Measurements from ENCODE around the gene RNF157. TPM values are rescaled to one million over a fixed set of nuclear protein-coding genes. Genes with fewer than 3 reads are reported as not detected.
"Not testable (repeated sequence)": the region's sequence is repeated elsewhere in the genome, so short reads cannot be mapped to it uniquely, and the experiment has no call there.

Gene RNF157
- total RNA-seq, 4 donors from 2014 or later, result 1.7 to 6.6 (median 4.7) TPM

DNA sequence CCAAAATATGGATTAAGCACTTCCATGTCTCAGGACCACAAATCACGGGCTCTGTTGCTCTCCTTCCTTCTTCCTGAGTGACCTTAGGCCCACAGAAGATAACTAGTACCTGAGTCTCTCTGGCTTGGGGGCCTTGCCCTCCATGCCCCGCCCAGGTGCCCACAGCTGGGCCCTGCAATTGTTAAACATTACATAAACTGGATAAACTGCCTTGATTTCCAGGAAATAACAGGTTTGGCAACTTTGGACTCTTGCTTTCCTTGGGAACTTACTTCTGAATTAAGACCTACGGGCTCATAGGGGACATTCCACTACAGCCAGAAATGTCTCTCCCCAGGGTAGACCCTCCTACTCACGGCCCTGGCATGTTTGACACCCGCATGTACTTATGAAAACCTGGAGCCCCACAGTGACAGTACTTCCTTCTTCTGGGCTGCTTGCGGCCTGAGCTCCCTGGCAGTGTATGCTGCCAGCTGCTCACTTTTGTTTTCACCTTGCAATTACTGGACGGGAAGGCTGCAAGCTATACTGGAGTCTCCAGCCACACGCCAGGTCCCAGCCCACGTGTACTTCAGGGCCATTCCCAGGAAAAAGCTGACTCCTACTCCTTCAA, 22.5 kb upstream of the RNF157 start:
- Histone ChIP-seq H3K4me3 (replicated peaks in 1 of 3) (no peak overlapping the region), H3K27me3 (no peaks in the 10 kb centered on the region), H3K4me1 (peaks cover 20 to 50% of the 10 kb centered on the region in 2 donors), H3K36me3 (no peaks in the 10 kb centered on the region), H3K27ac (peak overlapping the region; percentile 31 to 66 (median 54)), H3K9me3 (no peaks in the 10 kb centered on the region)
- intact Hi-C loops (cut with DNase I), result no loop called here
- WGBS, 2 donors, result 31 to 35% methylated on average over 9 of the region's 9 CpGs
- peak; percentile 41 to 53 for DNase-seq
- TF ChIP-seq POLR2A (IDR thresholded peaks at IDR 0.05), result no peak
- TF ChIP-seq, protein P1, sequence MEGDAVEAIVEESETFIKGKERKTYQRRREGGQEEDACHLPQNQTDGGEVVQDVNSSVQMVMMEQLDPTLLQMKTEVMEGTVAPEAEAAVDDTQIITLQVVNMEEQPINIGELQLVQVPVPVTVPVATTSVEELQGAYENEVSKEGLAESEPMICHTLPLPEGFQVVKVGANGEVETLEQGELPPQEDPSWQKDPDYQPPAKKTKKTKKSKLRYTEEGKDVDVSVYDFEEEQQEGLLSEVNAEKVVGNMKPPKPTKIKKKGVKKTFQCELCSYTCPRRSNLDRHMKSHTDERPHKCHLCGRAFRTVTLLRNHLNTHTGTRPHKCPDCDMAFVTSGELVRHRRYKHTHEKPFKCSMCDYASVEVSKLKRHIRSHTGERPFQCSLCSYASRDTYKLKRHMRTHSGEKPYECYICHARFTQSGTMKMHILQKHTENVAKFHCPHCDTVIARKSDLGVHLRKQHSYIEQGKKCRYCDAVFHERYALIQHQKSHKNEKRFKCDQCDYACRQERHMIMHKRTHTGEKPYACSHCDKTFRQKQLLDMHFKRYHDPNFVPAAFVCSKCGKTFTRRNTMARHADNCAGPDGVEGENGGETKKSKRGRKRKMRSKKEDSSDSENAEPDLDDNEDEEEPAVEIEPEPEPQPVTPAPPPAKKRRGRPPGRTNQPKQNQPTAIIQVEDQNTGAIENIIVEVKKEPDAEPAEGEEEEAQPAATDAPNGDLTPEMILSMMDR (IDR thresholded peaks at IDR 0.05), result no peak

DNA sequence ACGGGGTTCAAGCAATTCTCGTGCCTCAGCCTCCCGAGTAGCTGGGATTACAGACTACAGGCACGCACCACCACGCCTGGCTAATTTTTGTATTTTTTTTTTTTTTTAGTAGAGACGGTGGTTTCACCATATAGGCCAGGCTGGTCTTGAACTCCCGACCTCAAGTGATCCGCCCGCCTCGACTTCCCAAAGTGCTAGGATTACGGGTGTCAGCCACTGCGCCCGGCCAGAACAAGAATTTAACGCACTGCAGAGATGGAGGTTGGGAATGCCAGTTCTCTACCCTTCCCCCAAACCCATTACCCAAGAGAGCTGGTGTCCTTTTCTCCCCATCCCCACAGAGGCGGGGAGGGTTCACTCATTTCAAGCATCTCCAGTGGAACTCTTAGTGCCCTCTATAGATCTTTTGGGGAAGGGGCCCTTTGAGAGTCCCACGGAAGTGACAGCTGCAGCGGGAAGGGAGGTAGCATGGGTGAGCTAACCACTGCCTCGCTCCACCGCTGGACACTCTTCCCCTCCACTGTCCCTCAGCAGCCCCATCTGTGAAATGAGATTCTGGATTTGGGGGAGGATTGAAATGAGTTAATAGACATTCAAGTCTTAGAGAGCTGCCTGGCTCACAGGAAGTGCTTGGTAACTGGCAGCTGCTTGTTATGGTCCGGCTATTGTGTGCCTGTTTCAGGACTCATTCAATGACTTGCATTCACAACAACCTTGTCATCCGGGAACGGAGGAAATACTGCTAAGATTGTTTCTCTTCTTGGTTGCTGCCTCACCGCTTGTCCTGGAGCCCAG, 21.3 kb upstream of the RNF157 start:
- Histone ChIP-seq H3K4me1 (peaks cover 10 to 38% of the 10 kb centered on the region in 2 donors), H3K9me3 (no peaks in the 10 kb centered on the region), H3K27me3 (no peaks in the 10 kb centered on the region), H3K4me3 (replicated peaks in 1 of 3) (no peak overlapping the region), H3K27ac (no peak overlapping the region), H3K36me3 (no peaks in the 10 kb centered on the region)
- WGBS, 2 donors, result 83 to 92% methylated on average over 23 of the region's 23 CpGs
- TF ChIP-seq, protein P1 (IDR thresholded peaks at IDR 0.05), result no peak
- TF ChIP-seq POLR2A (IDR thresholded peaks at IDR 0.05), result no peak
- DNase-seq, result no peak
- intact Hi-C loops (cut with DNase I), result no loop called here

DNA sequence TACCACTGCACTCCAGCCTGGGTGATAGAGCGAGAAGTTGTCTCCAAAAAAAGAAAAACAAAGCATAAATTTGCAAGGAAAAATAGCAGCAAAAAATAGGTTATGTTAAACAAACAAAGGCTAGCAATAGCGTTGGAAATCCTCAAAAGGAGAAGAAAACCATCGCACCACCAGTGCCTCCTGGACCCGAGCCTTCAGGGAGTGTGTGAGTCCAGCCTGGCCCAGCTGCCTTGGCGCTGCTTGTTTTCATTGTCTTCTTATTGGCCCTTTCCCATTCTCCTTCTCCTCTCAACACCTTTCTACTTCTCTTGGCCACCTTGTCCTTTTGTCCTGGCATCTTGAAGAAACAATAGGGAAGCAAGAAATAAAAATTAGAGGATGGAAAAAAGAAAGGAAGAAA, 20.4 kb upstream of the RNF157 start:
- Histone ChIP-seq H3K4me3 (replicated peaks in 1 of 3) (no peak overlapping the region), H3K4me1 (peaks cover 5 to 36% of the 10 kb centered on the region in 2 donors), H3K36me3 (no peaks in the 10 kb centered on the region), H3K27me3 (no peaks in the 10 kb centered on the region), H3K27ac (no peak overlapping the region), H3K9me3 (no peaks in the 10 kb centered on the region)
- intact Hi-C loops (cut with DNase I), result no loop called here
- TF ChIP-seq POLR2A (IDR thresholded peaks at IDR 0.05), result no peak
- TF ChIP-seq, protein P1 (IDR thresholded peaks at IDR 0.05), result no peak
- no peak for DNase-seq
- 81 to 82% methylated on average over 5 of the region's 5 CpGs for WGBS, 2 donors

DNA sequence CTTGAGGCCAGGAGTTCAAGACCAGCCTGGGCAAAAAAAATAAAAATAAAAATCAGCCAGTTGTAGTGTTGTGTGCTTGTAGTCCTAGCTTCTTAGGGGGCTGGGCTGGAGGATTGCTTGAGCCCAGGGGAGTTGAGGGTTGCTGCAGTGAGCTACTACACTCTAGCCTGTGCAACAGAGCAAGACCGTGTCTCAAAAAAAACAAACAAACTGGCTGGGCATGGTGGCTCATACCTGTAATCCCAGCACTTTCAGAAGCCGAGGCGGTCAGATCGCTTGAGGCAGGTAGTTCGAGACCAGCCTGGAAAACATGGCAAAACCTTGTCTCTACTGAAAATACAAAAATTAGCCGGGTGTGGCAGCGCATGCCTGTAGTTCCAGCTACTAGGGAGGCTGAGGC, 19.9 kb upstream of the RNF157 start:
- Histone ChIP-seq H3K4me1 (peaks cover 5 to 36% of the 10 kb centered on the region in 2 donors), H3K27ac (no peak overlapping the region), H3K36me3 (no peaks in the 10 kb centered on the region), H3K4me3 (replicated peaks in 1 of 3) (no peak overlapping the region), H3K27me3 (no peaks in the 10 kb centered on the region), H3K9me3 (no peaks in the 10 kb centered on the region)
- TF ChIP-seq, protein P1 (IDR thresholded peaks at IDR 0.05), result no peak
- no peak for TF ChIP-seq POLR2A (IDR thresholded peaks at IDR 0.05)
- peak in 1 of 2 donors; percentile 43 for DNase-seq
- intact Hi-C loops (cut with DNase I), result no loop called here
- WGBS, 2 donors, result 69 to 74% methylated on average over 7 of the region's 7 CpGs

DNA sequence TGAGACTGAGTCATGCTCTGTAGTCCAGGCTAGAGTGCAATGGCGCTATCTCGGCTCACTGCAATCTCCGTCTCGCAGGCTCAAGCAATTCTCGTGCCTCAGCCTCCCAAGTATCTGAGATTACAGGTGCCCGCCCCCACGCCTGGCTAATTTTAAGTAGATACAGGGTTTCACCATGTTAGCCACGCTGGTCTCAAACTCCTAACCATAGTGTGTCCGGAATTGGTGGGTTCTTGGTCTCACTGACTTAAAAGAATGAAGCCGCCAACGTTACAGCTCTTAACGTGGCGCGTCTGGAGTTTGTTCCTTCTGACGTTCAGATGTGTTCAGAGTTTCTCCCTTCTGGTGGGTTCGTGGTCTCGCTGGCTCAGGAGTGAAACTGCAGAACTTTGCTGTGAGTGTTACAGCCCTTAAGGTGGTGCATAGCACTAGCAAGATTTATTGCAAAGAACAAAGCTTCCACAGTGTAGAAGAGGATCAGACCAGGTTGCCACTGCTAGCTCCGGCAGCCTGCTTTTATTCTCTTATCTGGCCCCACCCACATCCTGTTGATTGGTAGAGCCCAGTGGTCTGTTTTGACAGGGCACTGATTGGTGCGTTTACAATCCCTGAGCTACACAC, 16.2 kb upstream of the RNF157 start:
- DNase-seq; H3K27ac ChIP-seq; H3K27me3 ChIP-seq; intact Hi-C loops (cut with DNase I); H3K4me3 ChIP-seq (replicated peaks in 1 of 3); H3K36me3 ChIP-seq; H3K9me3 ChIP-seq: not testable (repeated sequence)
- peaks cover 0 to 22% of the 10 kb centered on the region in 2 donors for H3K4me1 ChIP-seq
- WGBS, 2 donors, result 83 to 88% methylated on average over 19 of the region's 19 CpGs

Measured in thyroid gland (tissue), 4 donors.